ENCODE data around the gene OPA1. TPM values are rescaled to one million over a fixed set of nuclear protein-coding genes. Genes with fewer than 3 reads are reported as not detected.

The OPA1 gene
- total and polyA plus RNA-seq, 2 of the 8 experiments (the other 6 are each of a cell fraction or from before 2014, with no cell fraction given), result 20.3 to 109 TPM

GRCh38 chr3:193592841-193593667 lies at the start of gene OPA1 (continued):
- no peak for TF ChIP-seq RNF2 (IDR thresholded peaks at IDR 0.05; ENCODE audit: borderline replicate concordance, low read depth, low read length, missing control alignments, poor library complexity, severe bottlenecking)
- TF ChIP-seq POLR2A (IDR thresholded peaks at IDR 0.05; ENCODE audit: control extremely low read depth in 1 of 2, low read depth in 2 of 2, low read length in 2 of 2), result peak in 1 of 2 experiments; percentile 82; a peak in 2 of 3 replicates
- TF ChIP-seq RXRA (IDR thresholded peaks at IDR 0.05; ENCODE audit: insufficient read depth, low read depth, low read length), result no peak

Data from H1 (cell line).